ENCODE data around the gene CDH16. TPM values are rescaled to one million over a fixed set of nuclear protein-coding genes. Genes with fewer than 3 reads are reported as not detected.

Gene CDH16
- total and polyA plus RNA-seq, 2 of the 13 experiments (the other 11 are each of a cell fraction or from before 2014, with no cell fraction given), result 2.7 to 3.9 TPM

DNA sequence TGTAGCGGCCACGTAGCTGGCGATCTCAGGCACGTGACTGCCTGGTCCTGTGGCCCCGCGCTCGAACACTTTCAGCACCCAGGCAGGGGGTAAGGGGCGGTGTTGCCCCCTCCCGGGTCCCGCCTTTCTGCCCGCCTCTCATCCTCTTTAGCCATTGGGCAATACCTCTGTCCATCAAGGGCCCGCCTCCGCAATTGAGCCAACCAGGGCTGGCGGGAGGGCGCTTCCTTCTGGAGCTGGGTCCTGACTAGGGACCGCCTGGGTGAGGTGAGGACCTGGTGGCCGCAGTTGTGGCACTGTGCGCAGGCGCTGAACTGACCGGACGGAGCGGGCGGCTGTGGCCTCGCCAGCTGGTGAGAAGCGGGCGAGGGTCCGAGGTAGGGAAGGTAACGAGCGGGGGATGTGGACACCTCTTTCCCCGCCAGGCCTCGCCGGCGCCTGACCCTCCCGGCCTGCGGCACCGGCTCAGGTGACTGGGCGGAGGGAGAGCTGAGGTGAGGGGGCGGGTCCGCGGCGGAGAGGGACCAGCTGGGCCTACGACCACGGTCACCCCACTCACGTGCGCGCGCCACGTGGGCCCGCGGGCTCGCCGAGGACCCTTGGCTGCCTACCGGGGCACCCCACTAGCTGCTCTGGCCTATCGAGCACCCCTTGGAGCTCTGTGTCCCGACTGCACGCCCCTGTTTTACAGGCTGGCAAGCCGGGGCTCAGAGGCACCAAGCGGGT is 38.2 kb downstream of the CDH16 start, which contains the start of gene PDP2 (continued):
- TF ChIP-seq, protein P1, sequence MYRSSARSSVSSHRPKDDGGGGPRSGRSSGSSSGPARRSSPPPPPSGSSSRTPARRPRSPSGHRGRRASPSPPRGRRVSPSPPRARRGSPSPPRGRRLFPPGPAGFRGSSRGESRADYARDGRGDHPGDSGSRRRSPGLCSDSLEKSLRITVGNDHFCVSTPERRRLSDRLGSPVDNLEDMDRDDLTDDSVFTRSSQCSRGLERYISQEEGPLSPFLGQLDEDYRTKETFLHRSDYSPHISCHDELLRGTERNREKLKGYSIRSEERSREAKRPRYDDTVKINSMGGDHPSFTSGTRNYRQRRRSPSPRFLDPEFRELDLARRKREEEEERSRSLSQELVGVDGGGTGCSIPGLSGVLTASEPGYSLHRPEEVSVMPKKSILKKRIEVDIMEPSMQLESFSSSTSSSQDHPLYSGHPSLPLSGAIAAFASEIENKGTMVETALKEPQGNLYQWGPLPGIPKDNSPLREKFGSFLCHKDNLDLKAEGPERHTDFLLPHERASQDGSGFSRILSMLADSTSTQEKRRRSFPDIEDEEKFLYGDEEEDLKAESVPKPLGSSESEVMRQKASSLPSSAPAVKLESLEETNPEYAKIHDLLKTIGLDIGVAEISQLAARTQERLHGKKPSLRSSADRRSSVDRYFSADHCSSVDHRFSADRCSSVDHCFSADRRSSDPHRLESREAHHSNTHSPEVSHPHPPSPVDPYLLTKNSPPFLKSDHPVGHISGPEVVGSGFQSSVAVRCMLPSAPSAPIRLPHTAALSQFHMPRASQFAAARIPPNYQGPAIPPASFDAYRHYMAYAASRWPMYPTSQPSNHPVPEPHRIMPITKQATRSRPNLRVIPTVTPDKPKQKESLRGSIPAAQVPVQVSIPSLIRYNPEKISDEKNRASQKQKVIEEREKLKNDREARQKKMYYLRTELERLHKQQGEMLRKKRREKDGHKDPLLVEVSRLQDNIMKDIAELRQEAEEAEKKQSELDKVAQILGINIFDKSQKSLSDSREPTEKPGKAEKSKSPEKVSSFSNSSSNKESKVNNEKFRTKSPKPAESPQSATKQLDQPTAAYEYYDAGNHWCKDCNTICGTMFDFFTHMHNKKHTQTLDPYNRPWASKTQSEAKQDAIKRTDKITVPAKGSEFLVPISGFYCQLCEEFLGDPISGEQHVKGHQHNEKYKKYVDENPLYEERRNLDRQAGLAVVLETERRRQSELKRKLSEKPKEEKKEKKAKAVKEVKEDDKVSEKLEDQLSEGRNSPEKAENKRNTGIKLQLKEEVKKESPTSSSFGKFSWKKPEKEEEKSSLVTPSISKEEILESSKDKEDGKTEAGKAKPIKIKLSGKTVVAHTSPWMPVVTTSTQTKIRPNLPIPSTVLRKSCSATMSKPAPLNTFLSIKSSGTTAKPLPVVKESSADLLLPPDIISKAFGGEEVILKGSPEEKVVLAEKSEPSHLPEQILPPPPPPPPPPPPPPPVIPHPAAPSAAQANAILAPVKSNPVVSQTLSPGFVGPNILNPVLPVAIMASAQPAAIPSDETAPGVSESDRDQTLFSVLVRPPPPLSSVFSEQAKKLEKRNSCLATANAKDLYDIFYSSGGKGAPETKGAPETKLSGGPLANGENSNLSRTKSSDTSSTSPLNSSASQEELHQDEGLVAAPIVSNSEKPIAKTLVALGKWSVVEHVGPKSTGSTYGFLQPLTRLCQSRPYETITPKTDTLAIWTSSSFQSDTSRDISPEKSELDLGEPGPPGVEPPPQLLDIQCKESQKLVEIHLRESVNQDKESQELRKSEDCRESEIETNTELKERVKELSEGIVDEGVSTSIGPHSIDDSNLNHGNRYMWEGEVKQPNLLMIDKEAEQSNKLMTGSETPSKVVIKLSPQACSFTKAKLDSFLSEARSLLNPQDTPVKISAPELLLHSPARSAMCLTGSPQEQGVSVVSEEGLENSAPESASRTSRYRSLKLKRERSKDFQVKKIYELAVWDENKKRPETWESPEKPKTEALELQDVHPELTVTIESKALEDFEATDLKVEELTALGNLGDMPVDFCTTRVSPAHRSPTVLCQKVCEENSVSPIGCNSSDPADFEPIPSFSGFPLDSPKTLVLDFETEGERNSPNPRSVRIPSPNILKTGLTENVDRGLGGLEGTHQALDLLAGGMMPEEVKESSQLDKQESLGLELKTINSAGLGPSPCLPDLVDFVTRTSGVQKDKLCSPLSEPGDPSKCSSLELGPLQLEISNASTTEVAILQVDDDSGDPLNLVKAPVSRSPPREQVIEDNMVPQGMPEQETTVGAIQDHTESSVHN (CRISPR knock-in tag; IDR thresholded peaks at IDR 0.05), result peak; percentile 84; the same call in 1 of the 2 replicates
- peak; percentile 55; the same call in 1 of the 3 replicates for TF ChIP-seq MXI1 (IDR thresholded peaks at IDR 0.05; ENCODE audit: borderline replicate concordance, low read depth, low read length)
- peak; percentile 61 for TF ChIP-seq IRF2 (CRISPR knock-in tag; IDR thresholded peaks at IDR 0.05)
- peak; percentile 91 for TF ChIP-seq ZNF335 (CRISPR knock-in tag; IDR thresholded peaks at IDR 0.05)
- TF ChIP-seq PRPF4 (IDR thresholded peaks at IDR 0.05; ENCODE audit: low read depth, low read length, poor library complexity, severe bottlenecking), result no peak
- TF ChIP-seq ZKSCAN1 (IDR thresholded peaks at IDR 0.05; ENCODE audit: low read length), result no peak; the same call in 1 of the 2 replicates
- no peak for TF ChIP-seq SNRNP70 (IDR thresholded peaks at IDR 0.05; ENCODE audit: low read depth, low read length)
- TF ChIP-seq, protein P2, sequence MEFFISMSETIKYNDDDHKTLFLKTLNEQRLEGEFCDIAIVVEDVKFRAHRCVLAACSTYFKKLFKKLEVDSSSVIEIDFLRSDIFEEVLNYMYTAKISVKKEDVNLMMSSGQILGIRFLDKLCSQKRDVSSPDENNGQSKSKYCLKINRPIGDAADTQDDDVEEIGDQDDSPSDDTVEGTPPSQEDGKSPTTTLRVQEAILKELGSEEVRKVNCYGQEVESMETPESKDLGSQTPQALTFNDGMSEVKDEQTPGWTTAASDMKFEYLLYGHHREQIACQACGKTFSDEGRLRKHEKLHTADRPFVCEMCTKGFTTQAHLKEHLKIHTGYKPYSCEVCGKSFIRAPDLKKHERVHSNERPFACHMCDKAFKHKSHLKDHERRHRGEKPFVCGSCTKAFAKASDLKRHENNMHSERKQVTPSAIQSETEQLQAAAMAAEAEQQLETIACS (CRISPR knock-in tag; IDR thresholded peaks at IDR 0.05), result peak; percentile 71
- peak; percentile 66 for TF ChIP-seq ZNF83 (CRISPR knock-in tag; IDR thresholded peaks at IDR 0.05; ENCODE audit: borderline replicate concordance)
- no peak for TF ChIP-seq MATR3 (CRISPR knock-in tag; IDR thresholded peaks at IDR 0.05)
- peak; percentile 87 for TF ChIP-seq YEATS2 (CRISPR knock-in tag; IDR thresholded peaks at IDR 0.05; ENCODE audit: borderline replicate concordance)
- peak; percentile 97; the same call in 1 of the 2 replicates for TF ChIP-seq NFKB2 (CRISPR knock-in tag; IDR thresholded peaks at IDR 0.05; ENCODE audit: borderline replicate concordance)
- TF ChIP-seq MLLT10 (CRISPR knock-in tag; IDR thresholded peaks at IDR 0.05), result no peak
- peak; percentile 21; the same call in 1 of the 2 replicates for TF ChIP-seq RAD21 (CRISPR knock-in tag; IDR thresholded peaks at IDR 0.05)
- TF ChIP-seq CBX1 (IDR thresholded peaks at IDR 0.05; ENCODE audit: low read depth), result peak; percentile 10
- TF ChIP-seq ZNF101 (CRISPR knock-in tag; IDR thresholded peaks at IDR 0.05; ENCODE audit: borderline replicate concordance, low read depth), result peak; percentile 96; the same call in 1 of the 2 replicates
- TF ChIP-seq, protein P3, sequence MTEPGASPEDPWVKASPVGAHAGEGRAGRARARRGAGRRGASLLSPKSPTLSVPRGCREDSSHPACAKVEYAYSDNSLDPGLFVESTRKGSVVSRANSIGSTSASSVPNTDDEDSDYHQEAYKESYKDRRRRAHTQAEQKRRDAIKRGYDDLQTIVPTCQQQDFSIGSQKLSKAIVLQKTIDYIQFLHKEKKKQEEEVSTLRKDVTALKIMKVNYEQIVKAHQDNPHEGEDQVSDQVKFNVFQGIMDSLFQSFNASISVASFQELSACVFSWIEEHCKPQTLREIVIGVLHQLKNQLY (CRISPR knock-in tag; IDR thresholded peaks at IDR 0.05), result peak; percentile 62
- TF ChIP-seq, protein P4, sequence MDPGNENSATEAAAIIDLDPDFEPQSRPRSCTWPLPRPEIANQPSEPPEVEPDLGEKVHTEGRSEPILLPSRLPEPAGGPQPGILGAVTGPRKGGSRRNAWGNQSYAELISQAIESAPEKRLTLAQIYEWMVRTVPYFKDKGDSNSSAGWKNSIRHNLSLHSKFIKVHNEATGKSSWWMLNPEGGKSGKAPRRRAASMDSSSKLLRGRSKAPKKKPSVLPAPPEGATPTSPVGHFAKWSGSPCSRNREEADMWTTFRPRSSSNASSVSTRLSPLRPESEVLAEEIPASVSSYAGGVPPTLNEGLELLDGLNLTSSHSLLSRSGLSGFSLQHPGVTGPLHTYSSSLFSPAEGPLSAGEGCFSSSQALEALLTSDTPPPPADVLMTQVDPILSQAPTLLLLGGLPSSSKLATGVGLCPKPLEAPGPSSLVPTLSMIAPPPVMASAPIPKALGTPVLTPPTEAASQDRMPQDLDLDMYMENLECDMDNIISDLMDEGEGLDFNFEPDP (CRISPR knock-in tag; conservative IDR thresholded peaks at IDR 0.05), result peak; percentile 98; the same call in 1 of the 2 replicates

All from HepG2 (cell line).